HG02884 (cell line): ENCODE results near the gene CIAO2B.
"Not testable (repeated sequence)": the region's sequence is repeated elsewhere in the genome, so short reads cannot be mapped to it uniquely, and the experiment has no call there.

ENCODE experiments used
- ATAC-seq: cut with Tn5 transposase; IDR thresholded peaks from one replicate; pipeline ENCODE4 v1.9.1; 2021; ENCODE audit warnings: mild to moderate bottlenecking, moderate library complexity; ENCODE audit not compliant: unreplicated experiment

CIAO2B gene

GRCh38 chr16:66956154-66956457 lies 21.9 kb upstream of the CIAO2B start:
- not testable (repeated sequence) for ATAC-seq

- not testable (repeated sequence) for ATAC-seq
Measured at GRCh38 chr16:66955363-66956153, 21.4 kb upstream of the CIAO2B start.

- no peak for ATAC-seq
Measured at GRCh38 chr16:66954097-66954659, 20.0 kb upstream of the CIAO2B start.

- ATAC-seq = no peak
Measured at GRCh38 chr16:66953462-66954096, 19.4 kb upstream of the CIAO2B start.

GRCh38 chr16:66952430-66953110 lies 18.4 kb upstream of the CIAO2B start:
- no peak for ATAC-seq

- no peak for ATAC-seq
Measured at GRCh38 chr16:66950971-66951790, 17.0 kb upstream of the CIAO2B start.

- no peak for ATAC-seq
Measured at GRCh38 chr16:66950437-66950836, 16.2 kb upstream of the CIAO2B start.

- no peak for ATAC-seq
Measured at GRCh38 chr16:66949472-66949871, 15.3 kb upstream of the CIAO2B start.

- ATAC-seq = no peak
Measured at GRCh38 chr16:66948837-66949225, 14.6 kb upstream of the CIAO2B start.

- ATAC-seq = no peak
Measured at GRCh38 chr16:66948134-66948836, 14.1 kb upstream of the CIAO2B start.

- peak; percentile 48 for ATAC-seq
Measured at GRCh38 chr16:66947302-66948065, 13.3 kb upstream of the CIAO2B start.

- ATAC-seq = no peak
Measured at GRCh38 chr16:66946974-66947301, 12.7 kb upstream of the CIAO2B start.

- no peak for ATAC-seq
Measured at GRCh38 chr16:66946541-66946940, 12.3 kb upstream of the CIAO2B start.

- no peak for ATAC-seq
Measured at GRCh38 chr16:66945939-66946338, 11.7 kb upstream of the CIAO2B start.

- ATAC-seq = not testable (repeated sequence)
Measured at GRCh38 chr16:66944971-66945370, 10.8 kb upstream of the CIAO2B start.

- ATAC-seq = no peak
Measured at GRCh38 chr16:66944054-66944441, 9.8 kb upstream of the CIAO2B start.

- no peak for ATAC-seq
Measured at GRCh38 chr16:66943426-66944053, 9.3 kb upstream of the CIAO2B start.

- no peak for ATAC-seq
Measured at GRCh38 chr16:66942981-66943380, 8.8 kb upstream of the CIAO2B start.

- ATAC-seq = no peak
Measured at GRCh38 chr16:66940236-66940635, 6.0 kb upstream of the CIAO2B start.
